Esophagus muscularis mucosa (tissue), 4 donors: ENCODE data around the gene MINDY1.

Source experiments
- CTCF ChIP-seq, 3 experiments: fragments of 200-600 bp in 2 of 3; fragments of 450-650 bp in 1 of 3; sonication (generic) in 2 of 3; IDR thresholded peaks; one replicate each; pipeline ENCODE4 v1.5.1; 2017 to 2019; ENCODE audit warnings: antibody characterized with exemption in 3 of 3, mild to moderate bottlenecking in 2 of 3, moderate library complexity in 1 of 3
- EP300 ChIP-seq: sonication (generic); formaldehyde crosslinking; IDR thresholded peaks from one replicate; pipeline ENCODE4 v1.6.1; 2017; ENCODE audit warnings: antibody characterized with exemption
- POLR2A ChIP-seq: fragments of 450-650 bp; IDR thresholded peaks from one replicate; pipeline ENCODE4 v1.6.1; 2017; ENCODE audit warnings: antibody characterized with exemption, moderate library complexity, mild to moderate bottlenecking, low read depth
- POLR2AphosphoS5 ChIP-seq, 2 donors: sonication (generic); formaldehyde crosslinking; IDR thresholded peaks; one replicate each; pipeline ENCODE4 v1.6.1; 2017; ENCODE audit warnings: antibody characterized with exemption in 2 of 2

- TF ChIP-seq CTCF (IDR thresholded peaks at IDR 0.05) (no peak), POLR2A (no peak), POLR2AphosphoS5 (IDR thresholded peaks at IDR 0.05) (no peak), EP300 (no peak)
These were observed 44.8 kb upstream of the MINDY1 start for GRCh38 chr1:151051356-151052009.
